Measurements from ENCODE around the gene SLC6A11.

DNA sequence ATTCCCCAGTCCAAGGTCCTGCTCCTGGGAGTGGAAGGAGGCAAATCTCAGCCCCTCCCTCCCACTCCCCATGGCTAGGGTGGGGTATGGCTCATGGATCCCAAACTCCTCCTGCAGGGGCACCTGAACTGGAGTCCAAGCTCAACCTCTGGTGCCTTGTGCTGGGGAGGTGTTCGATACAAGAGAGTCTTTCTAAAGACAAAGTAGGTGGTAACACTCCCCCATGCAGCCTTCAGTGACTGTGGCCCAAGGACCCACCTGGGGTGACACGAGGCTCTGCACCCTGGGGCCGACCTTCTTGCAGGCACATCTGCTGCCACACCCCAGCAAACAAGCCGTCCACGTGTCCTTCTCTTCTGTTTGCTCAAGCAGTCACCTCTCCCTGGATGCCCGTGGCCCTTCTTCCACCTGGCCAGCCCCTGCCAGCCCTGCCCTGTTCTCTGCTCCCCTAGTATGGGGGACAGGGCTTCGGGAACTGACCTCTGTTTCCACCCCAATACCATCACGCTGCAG, 36.7 kb upstream of the SLC6A11 start:
- TF ChIP-seq, protein P1, sequence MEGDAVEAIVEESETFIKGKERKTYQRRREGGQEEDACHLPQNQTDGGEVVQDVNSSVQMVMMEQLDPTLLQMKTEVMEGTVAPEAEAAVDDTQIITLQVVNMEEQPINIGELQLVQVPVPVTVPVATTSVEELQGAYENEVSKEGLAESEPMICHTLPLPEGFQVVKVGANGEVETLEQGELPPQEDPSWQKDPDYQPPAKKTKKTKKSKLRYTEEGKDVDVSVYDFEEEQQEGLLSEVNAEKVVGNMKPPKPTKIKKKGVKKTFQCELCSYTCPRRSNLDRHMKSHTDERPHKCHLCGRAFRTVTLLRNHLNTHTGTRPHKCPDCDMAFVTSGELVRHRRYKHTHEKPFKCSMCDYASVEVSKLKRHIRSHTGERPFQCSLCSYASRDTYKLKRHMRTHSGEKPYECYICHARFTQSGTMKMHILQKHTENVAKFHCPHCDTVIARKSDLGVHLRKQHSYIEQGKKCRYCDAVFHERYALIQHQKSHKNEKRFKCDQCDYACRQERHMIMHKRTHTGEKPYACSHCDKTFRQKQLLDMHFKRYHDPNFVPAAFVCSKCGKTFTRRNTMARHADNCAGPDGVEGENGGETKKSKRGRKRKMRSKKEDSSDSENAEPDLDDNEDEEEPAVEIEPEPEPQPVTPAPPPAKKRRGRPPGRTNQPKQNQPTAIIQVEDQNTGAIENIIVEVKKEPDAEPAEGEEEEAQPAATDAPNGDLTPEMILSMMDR (IDR thresholded peaks at IDR 0.05) = no peak
- TF ChIP-seq POLR2A (IDR thresholded peaks at IDR 0.05) = no peak
